Stromal cell of bone marrow (primary cell): ENCODE data around the gene SPI1.

Source experiments
- DNase-seq: peaks from one replicate; pipeline ENCODE4 v3.0.0-alpha.2; 2012; ENCODE audit warnings: low read depth

Gene SPI1

DNA sequence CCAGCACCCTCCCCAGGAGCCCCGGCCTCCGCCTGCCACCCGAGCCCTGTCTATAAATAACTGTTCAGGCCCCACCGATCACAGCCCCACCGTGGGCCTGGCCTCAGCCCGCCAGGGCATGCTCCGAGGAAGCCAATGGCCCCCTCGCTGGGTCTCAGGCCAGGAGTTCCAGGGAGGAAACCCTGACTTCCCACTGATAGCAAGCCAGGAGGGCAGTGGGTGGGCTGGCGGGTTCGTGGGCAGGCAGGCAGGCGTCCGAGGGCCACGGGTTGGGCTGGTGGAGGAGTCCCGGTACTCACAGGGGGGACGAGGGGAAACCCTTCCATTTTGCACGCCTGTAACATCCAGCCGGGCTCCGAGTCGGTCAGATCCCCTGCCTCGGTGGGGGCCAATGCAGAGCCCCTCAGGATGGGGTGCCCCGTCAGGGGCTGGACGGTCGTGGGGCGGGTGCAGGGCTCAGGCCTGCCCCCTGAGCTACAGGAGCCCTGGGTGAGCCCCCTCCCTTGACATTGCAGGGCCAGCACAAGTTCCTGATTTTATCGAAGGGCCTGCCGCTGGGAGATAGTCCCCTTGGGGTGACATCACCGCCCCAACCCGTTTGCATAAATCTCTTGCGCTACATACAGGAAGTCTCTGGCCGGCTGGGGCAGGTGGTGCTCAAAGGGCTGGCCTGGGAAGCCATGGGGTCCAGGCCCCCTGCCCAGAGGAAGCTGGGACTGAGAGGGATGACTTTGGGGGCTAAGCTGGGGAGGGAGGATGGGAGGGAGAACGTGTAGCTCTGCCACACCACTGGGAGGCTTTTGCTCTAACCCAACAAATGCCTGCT, at the start of gene SPI1:
TSS of gene SPI1 (minus strand) at position 538 of the 826 bp plus-strand sequence. CDS start at position 344, 194 bp downstream.
- no peak for DNase-seq

GRCh38 chr11:47426062-47426956, 48.0 kb upstream of the SPI1 start, which contains the start of gene PSMC3:
Gene PSMC3, minus strand, starts transcription at chr11:47426439. Its CDS starts 160 bp downstream, at chr11:47426279.
- DNase-seq = peak; percentile 95

- DNase-seq = no peak
Observed at GRCh38 chr11:47425611-47426010, 47.3 kb upstream of the SPI1 start.

DNA sequence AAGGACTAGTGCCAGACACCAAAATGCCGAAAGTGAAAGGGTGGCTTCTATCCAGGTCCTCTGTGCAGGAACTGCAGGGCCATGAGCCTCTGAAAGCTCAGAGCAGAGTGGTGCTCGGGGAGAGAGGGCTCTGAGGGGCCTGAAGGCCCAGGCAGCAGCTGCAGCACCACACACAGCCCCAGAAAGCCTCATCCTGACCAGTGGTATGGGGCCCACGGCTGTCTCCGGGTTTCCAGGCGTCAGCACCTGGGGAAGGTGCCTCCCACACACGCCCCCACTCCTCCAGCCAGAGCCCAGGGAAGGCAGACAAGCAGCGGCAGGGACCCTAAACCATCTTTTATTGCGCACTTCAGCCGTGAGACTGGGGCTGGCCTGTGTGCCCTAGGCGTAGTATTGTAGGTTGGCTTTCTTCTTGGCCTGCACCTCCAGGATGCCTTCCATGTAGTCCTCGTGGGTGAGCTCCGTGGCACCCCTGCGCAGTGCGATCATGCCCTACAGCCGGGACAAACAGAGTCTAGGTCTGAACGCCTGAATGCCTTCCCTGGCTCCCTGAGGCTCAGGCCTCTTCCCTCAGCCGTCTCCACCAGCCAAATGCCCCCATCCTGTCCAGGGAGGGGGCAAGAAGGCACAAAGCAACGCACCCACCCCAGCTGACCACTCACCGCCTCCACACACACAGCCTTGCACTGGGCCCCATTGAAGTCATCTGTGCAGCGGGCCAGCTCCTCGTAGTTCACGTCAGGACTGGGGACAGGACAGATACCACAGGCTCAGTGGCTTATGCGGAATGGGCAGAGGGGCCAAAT, 40.3 kb upstream of the SPI1 start:
- no peak for DNase-seq

- no peak for DNase-seq
Observed at GRCh38 chr11:47417712-47418111, 39.4 kb upstream of the SPI1 start.

DNA sequence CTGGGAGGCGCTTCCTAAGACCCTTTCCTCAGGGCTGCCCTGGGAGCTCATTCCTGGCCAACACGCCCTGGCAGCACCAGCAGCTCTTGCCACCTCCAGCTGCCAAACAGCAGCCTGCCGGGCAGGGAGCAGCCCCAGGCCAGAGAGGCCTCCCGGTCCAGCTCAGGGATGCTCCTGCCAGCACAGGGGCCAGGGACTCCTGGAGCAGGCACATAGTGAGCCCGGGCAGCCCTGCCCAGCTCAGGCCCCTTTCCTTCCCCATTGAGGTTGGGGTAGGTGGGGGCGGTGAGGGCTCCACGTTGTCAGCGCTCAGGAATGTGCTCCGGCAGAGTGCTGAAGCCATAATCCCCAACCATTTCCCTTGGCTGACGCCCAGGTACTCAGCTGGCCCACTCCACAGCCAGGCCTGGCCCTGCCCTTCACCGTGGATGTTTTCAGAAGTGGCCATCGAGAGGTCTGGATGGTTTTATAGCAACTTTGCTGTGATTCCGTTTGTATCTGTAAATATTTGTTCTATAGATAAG, 37.7 kb upstream of the SPI1 start:
- DNase-seq = peak; percentile 91

DNA sequence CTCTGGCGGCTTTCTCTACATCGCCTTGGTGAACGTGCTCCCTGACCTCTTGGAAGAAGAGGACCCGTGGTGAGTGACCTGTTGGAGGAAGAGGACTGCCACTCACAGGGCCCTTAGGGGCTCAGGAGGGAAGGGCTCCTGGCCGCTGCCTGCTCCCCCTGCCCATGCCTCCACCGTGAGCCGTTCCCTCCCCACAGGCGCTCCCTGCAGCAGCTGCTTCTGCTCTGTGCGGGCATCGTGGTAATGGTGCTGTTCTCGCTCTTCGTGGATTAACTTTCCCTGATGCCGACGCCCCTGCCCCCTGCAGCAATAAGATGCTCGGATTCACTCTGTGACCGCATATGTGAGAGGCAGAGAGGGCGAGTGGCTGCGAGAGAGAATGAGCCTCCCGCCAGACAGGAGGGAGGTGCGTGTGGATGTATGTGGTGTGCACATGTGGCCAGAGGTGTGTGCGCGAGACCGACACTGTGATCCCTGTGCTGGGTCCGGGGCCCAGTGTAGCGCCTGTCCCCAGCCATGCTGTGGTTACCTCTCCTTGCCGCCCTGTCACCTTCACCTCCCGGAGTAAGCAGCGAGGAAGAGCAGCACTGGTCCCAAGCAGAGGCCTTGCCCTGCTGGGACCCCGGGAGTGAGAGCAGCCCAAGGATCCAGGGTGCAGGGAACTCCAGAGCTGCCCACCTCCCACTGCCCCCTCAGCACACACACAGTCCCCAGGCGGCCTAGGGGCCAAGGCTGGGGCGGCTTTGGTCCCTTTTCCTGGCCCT, 36.9 kb upstream of the SPI1 start:
- no peak for DNase-seq

DNA sequence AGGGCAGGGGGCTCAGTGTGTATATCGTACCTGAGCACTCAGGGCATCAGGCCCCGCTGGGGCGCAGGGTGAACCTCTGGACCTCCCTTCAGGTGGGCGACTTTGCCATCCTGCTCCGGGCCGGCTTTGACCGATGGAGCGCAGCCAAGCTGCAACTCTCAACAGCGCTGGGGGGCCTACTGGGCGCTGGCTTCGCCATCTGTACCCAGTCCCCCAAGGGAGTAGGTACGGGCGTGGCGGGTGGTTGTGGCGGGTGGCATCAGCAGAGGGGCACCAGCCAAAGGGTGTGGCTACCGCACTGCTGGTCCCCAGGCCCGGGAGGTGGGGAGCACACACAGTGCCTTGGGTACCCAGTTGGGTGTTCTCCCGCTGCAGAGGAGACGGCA, 36.3 kb upstream of the SPI1 start:
- DNase-seq = no peak

DNA sequence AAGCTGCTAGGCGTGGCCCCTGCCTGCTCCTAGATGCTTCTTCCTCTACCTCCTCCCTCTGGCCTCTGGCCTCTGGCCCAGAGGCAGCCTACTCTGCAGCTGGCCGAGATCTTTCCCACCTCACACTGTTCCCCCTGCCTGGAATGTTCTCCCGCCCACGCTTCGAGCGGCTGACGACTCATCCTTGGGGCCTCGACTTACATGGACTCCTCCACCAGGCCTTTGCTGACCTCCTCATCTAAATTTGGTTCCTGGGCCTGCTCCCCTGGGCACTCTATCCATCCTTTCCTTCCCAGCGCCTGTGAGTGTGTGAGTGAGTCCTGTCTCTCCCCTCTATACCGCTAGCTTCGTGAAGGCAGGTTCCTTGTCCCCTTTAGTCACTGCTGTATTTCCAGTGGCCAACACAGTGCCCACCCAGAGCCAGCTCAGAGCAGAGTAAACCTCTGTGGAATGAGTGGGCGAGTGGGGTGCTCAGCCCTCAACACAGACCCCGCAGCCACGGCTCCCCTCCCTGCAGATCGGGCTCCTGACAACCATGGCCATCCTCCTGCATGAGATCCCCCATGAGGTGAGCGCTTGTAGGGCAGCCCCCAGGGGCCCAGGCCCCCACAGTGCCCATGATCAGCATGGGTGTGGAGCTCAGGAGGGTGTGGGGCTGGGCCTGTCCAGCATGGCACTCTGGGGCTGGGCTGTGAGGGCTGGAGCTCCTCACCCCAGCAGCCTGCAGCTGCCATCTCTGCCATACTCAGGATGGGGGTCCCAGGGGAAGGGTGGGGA, 35.7 kb upstream of the SPI1 start:
- peak; percentile 18 for DNase-seq

- DNase-seq = no peak
Observed at GRCh38 chr11:47413351-47413750, 35.0 kb upstream of the SPI1 start.

- no peak for DNase-seq
Observed at GRCh38 chr11:47411884-47412746, 33.8 kb upstream of the SPI1 start.

GRCh38 chr11:47410370-47411264, 32.3 kb upstream of the SPI1 start:
- DNase-seq = no peak

- DNase-seq = no peak
Observed at GRCh38 chr11:47409440-47410369, 31.4 kb upstream of the SPI1 start.

GRCh38 chr11:47408598-47409439, 30.5 kb upstream of the SPI1 start:
- DNase-seq = peak; percentile 65

DNA sequence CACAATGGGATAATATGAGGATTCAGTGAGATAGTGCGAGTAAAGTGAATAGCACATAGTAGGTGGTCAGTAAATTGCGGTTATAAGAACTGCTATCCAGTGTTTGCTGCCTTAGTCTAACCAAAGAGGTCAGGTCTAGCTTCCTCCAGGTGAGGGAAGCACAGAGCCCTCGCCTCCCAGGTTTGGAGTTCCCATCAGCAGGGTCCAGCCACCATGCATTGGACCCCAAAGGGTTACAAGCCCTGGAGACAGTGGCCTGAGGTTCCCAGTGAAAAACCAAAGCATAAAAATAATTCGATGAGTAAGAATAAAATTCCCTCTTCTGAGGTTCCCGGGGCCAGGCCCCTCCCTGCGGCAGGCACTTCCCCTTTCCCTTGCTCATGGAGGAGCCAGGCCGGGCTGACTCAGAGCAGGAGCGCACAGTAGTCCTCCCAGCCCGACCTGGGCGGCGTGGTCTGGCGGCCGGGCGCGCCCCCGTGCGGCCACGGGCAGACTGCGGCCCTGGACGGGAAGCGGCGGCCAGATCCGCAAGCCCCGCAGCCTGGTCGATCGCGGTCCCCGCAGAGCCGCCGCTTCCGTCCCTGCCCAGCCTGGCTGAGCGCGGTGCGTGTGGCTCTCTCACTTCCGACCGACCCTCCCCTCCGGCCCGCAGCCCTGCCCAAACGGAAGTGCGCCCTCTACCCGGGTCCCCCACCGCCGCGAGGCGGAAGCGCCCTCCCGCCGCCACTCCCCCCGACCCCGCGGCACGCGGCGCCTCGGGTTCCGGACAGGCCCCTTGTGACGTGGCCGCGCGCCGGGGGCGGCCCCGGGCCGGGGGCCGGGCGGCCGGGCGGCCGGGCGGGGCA, 29.6 kb upstream of the SPI1 start, which contains the start of gene SLC39A13:
TSS of gene SLC39A13 (plus strand) at position 845 of the 845 bp plus-strand sequence. CDS start 1,505 bp downstream, outside the sequence.
- peak; percentile 95 for DNase-seq
